ENCODE results near the gene PHC3. TPM values are rescaled to one million over a fixed set of nuclear protein-coding genes. Genes with fewer than 3 reads are reported as not detected.

The PHC3 gene
- total and polyA plus RNA-seq, 10 donors: 4.9 to 130 (median 92.8) TPM

DNA sequence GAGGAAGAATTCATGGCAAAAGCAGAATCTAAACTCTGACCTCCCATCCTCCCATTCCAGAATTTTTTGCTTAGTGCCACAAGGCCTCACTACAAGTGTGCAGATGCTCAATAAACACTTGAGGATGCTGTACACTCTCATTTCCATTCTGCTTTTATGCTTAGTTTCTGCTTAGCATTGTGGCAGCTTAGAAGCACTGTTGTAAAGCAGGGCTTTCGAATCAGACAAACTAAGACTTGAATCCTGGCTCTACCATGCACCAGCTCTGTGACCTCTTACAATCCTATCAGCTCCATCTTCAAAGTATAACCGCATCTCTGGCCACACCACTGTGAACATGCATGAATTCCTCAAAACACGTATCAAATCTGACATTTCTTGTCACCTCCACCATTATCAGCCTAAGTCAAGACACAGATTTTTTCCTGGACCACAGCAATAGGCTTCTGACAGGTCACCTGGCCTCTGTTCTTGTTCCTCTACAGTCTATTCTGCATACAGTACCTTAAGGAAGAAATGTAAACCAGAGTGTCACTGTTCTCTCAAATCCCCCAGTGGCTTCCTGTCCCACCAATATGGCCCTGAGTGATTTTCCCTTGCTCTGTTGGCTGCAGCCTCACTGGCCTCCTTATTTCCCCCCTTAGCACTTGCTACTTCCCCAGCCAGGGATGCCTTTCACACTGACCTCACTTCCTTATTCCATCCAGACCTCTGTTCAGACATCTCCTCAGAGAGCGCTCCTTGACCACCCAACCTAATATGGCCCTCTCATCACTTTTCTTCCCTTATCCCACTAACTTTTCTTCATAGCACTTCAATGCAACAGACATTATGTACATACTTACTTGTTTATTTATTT is 8.1 kb upstream of the PHC3 start:
- 84 to 95% (median 87%) methylated on average over 4 of the region's 4 CpGs for WGBS, 5 donors

GRCh38 chr3:170180079-170180907 is 1.2 kb downstream of the PHC3 start:
- Histone ChIP-seq H3K4me1 (peaks cover 19 to 60% (median 43%) of the 10 kb centered on the region in 6 donors), H3K27me3 (replicated peaks in 1 of 7) (no peaks in the 10 kb centered on the region), H3K4me3 (peak overlapping the region; percentile 59 to 97 (median 84)), H3K27ac (peak overlapping the region; percentile 96 to 99 (median 98)), H3K36me3 (peaks cover 0 to 35% (median 27%) of the 10 kb centered on the region in 6 donors), H3K9me3 (no peaks in the 10 kb centered on the region)
- 10 to 18% (median 11%) methylated on average over 16 of the region's 16 CpGs for WGBS, 5 donors
- DNase-seq: no peak
- no peak for TF ChIP-seq POLR2AphosphoS5 (IDR thresholded peaks at IDR 0.05)
- TF ChIP-seq POLR2A (IDR thresholded peaks at IDR 0.05): no peak
- TF ChIP-seq CTCF (IDR thresholded peaks at IDR 0.05 in 8 of 11, conservative IDR thresholded peaks at IDR 0.05 in 3 of 11): no peak
- intact Hi-C loops (cut with DNase I; ENCODE audit: low total_unique reads): loop anchor here (10.0 kb wide), 1 partner anchor 175 kb away; the partner anchor contains the start of gene SKIL

More for the DNA sequence above, 8.1 kb upstream of the PHC3 start:
- no peak for DNase-seq
- TF ChIP-seq POLR2AphosphoS5 (IDR thresholded peaks at IDR 0.05): no peak
- peak in 1 of 11 experiments; percentile 18 for TF ChIP-seq CTCF (IDR thresholded peaks at IDR 0.05 in 8 of 11, conservative IDR thresholded peaks at IDR 0.05 in 3 of 11)
- no peak overlapping the region for H3K27ac ChIP-seq
- H3K9me3 ChIP-seq: no peaks in the 10 kb centered on the region
- peaks cover 0 to 18% (median 9%) of the 10 kb centered on the region in 6 donors for H3K4me1 ChIP-seq
- no peaks in the 10 kb centered on the region for H3K36me3 ChIP-seq
- H3K27me3 ChIP-seq (replicated peaks in 1 of 7): no peaks in the 10 kb centered on the region
- H3K4me3 ChIP-seq: no peak overlapping the region
- intact Hi-C loops (cut with DNase I; ENCODE audit: low total_unique reads): loop anchor here (10.0 kb wide), 1 partner anchor 165 kb away; the partner anchor contains the start of gene SKIL

DNA sequence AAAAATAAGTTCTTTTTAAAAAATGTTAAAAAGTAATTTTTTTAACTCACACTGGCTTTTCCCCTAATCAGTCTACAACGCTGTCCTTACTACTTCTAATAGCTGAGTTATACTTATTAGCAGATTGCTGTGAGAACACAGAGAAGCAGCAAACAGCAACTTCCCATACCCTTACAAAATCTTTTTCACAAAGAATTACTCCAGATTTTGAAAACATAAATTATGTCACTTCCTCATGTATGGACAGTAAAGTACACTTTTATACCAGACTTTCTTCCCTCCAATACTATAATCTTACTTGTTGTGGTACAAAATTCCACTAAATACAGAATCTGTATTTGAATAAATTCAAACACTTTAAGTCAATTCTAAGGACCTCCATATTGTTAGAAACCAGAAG is 2.1 kb downstream of the PHC3 start:
- Histone ChIP-seq H3K4me1 (peaks cover 19 to 69% (median 52%) of the 10 kb centered on the region in 6 donors), H3K27me3 (replicated peaks in 1 of 7) (no peaks in the 10 kb centered on the region), H3K9me3 (no peaks in the 10 kb centered on the region), H3K36me3 (peaks cover 0 to 44% (median 35%) of the 10 kb centered on the region in 6 donors), H3K4me3 (peak overlapping the region in 5 of 8 donors; percentile 59 to 89 (median 84)), H3K27ac (peak overlapping the region in 7 of 8 donors; percentile 98 to 99 (median 99))
- intact Hi-C loops (cut with DNase I; ENCODE audit: low total_unique reads): loop anchor here (10.0 kb wide), 1 partner anchor 405 kb away; the partner anchor contains the start of gene MYNN
- no peak for DNase-seq
- TF ChIP-seq POLR2A (IDR thresholded peaks at IDR 0.05) (no peak), POLR2AphosphoS5 (IDR thresholded peaks at IDR 0.05) (no peak), CTCF (IDR thresholded peaks at IDR 0.05 in 8 of 11, conservative IDR thresholded peaks at IDR 0.05 in 3 of 11) (no peak)
- WGBS, 5 donors: 26 to 60% (median 37%) methylated on average over 1 of the region's 1 CpG

Data from spleen (tissue), 11 donors.